PC-9 (cell line): ENCODE results near the gene CEP350.

Source experiments
- EZH2 ChIP-seq: fragments of 200-600 bp; sonication (generic); IDR thresholded peaks from 2 replicates; pipeline ENCODE4 v1.8.0; 2017; ENCODE audit warnings: antibody characterized with exemption, low read depth
- TF ChIP-seq, protein P1 (sequence below): fragments of 200-600 bp; sonication (generic); conservative IDR thresholded peaks from 2 replicates; pipeline ENCODE4 v1.6.1; 2017; ENCODE audit warnings: mixed run types, antibody characterized with exemption, mild to moderate bottlenecking, moderate library complexity

DNA sequence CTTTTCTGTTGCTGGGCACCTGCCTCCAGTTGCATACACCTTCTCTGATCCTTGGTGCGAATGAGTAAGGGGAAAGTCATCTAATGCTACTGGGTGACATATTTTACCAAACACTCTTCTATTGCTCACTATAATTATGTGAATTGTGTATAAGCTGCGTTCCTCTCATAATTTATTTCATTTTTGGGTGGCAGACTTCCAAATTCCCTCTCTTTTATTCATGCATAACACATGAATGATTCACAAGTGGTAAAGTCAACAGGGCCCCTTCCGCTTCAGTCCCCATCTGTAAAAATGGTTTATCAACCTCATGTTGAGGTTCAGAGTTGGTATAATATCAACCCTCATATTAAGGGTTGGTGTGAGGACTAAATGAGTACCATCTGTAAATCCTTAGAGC, 196.9 kb downstream of the CEP350 start:
- TF ChIP-seq, protein P1, sequence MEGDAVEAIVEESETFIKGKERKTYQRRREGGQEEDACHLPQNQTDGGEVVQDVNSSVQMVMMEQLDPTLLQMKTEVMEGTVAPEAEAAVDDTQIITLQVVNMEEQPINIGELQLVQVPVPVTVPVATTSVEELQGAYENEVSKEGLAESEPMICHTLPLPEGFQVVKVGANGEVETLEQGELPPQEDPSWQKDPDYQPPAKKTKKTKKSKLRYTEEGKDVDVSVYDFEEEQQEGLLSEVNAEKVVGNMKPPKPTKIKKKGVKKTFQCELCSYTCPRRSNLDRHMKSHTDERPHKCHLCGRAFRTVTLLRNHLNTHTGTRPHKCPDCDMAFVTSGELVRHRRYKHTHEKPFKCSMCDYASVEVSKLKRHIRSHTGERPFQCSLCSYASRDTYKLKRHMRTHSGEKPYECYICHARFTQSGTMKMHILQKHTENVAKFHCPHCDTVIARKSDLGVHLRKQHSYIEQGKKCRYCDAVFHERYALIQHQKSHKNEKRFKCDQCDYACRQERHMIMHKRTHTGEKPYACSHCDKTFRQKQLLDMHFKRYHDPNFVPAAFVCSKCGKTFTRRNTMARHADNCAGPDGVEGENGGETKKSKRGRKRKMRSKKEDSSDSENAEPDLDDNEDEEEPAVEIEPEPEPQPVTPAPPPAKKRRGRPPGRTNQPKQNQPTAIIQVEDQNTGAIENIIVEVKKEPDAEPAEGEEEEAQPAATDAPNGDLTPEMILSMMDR, result no peak
- TF ChIP-seq EZH2, result no peak
